ENCODE data around the gene IL1RAP.
"Not testable (repeated sequence)": the region's sequence is repeated elsewhere in the genome, so short reads cannot be mapped to it uniquely, and the experiment has no call there.

IL1RAP gene

GRCh38 chr3:190506271-190506670 lies 7.6 kb upstream of the IL1RAP start:
- DNase-seq (ENCODE audit: low read depth), result no peak

DNA sequence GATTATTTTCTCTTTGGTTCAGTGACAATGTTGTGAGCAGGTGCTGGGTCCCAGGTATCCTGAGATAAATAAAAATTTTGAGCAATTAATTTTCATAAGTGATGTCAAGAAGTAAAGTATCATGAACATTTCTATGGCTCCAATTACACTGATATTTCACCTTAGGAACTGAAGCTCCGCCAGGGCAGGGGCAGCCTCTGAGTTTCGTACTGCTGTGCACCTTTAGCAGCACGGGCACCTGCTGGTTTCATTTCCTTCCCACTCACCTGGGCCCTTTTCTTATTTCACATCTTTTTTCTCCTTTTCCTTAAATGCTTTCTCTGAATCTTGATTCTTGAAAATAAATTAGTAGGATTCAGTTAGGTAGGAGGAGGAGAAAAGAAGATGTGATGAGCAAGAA lies 1.2 kb upstream of the IL1RAP start:
- no peak for DNase-seq (ENCODE audit: low read depth)

DNA sequence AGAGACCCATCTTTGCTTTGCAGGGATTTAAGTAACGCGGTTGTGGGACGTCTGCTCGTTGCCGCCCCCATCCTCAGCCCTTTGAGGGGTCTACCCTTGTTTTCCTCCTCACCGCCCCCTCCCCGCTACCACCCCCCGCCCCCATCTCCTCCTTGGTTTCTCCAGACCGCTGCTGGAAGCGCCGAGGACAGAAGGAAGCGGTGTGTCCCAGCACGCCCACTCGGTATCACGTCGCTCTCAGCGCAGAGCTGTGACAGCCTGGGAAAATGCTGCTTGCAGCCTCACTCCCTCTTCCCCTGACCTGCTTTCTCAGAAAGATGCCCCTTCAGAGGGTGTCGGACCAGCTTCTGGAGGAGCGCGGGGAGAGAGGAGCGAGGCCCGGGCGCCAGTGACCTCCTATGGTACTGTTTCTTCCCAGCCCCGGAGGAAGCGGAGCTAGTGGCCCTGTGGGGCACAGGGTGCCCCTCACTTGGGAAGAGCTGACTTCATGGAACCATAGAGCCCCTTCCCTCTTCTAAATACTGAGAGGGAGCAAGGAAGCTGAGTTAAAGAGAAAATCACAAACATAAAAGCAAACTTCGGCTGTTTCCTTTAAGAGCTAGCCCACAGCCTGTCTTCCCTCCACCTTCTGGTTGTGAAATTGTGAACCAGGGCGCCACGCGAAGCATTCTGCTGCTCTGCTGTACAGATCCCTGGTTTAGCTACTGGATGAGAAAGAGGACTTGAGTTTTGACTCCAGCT lies 698 bp downstream of the IL1RAP start:
- peak; percentile 60 for DNase-seq (ENCODE audit: low read depth)

DNA sequence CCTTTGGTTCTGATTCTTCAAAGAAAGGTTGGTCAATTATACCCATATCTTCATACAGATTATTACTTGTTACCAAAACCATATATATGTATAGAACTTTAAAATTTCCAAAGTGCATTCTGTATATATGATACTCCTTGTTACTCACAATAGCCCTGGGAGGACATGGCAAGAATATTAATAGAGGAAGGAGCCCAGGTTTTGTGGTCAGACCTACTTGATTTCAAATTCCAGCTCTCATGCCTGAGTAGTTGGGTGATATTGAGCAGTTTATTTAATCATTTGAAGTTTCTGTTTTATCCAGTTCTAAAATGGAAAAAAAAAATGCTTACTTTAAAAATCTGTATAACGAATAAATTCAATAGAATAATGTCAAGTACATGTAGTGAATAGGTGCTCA lies 2.5 kb downstream of the IL1RAP start:
- DNase-seq (ENCODE audit: low read depth), result peak; percentile 42

- peak; percentile 75 for DNase-seq (ENCODE audit: low read depth)
These were observed 3.8 kb downstream of the IL1RAP start for GRCh38 chr3:190517687-190518086.

DNA sequence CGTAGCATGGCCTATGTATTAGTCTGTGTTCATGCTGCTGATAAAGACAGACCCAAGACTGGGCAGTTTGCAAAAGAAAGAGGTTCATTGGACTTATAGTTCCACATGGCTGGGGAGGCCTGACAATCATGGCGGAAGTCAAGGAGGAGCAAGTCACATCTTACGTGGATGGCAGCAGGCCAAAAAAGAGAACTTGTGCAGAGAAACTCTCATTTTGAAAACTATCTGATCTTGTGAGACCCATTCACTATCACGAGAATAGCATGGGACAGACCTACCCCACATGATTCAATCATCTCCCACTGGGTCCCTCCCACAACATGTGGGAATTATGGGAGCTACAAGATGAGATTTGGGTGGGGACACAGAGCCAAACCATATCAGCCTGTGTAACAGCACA lies 4.6 kb downstream of the IL1RAP start:
- not testable (repeated sequence) for DNase-seq (ENCODE audit: low read depth)

GRCh38 chr3:190519886-190520285 lies 6.0 kb downstream of the IL1RAP start:
- peak; percentile 9 for DNase-seq (ENCODE audit: low read depth)

DNA sequence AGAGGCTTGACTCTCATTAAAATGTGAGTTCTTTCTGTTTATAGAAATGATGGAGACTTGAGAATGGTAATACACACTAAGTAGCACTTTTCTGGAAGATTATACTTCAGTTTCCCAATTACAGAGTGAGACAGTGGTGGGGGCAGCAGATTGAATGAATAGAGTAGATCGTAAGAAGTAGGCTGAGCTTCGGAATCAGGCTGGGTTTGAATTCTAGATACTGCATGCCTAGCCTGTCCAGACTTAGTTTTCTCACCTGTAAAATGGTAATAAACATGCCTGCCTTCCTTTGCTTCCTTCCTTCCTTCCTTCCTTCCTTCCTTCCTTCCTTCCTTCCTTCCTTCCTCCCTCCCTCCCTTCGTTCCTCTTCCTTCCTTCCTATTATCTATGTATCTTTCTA lies 8.1 kb downstream of the IL1RAP start:
- DNase-seq (ENCODE audit: low read depth), result no peak

DNA sequence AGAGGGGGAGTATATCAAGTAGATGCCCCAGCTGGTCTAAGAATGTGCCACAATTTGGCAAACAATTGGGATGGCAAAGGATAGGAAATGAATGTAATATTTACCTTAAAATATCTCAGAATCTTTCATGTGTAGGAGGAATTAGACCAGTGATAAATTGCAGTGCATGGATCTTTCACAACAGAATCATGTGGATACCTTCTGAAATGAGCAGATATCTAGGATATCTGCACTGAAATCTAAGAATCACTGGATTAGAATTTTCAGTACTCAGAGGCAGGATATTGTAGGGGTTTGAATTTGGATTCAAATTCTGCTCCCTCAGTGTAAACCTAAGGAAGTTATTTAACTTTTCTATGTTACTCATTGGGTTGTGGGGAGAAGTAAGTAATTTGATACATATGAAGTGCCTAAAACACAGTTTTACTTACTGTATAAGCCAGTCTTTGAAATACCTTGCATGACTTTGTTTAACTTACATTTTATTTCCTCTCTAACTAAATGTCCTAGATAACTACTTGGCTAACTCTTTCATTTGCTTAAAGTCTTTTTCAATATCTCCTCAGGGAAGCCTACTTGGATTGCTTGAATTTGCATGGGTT lies 8.8 kb downstream of the IL1RAP start:
- DNase-seq (ENCODE audit: low read depth), result no peak

DNA sequence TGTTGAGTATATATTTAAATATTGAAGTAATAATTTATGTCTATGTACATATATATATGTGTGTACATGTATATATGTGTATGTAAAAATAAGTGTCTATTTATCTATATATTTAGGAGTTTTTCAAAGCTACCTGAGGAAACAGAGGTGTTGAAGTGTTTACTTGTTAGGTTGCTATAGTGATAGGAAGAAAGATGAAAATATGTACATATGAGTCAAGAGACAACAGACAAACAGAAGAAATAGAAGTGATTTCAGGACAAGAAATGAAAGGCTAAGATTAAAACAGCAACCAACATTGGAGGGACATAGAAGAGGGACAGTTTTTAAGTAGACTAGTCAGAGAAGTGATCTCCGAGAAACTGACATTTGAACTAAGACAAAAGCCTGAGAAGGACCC lies 11.1 kb downstream of the IL1RAP start:
- no peak for DNase-seq (ENCODE audit: low read depth)

- DNase-seq (ENCODE audit: low read depth), result no peak
These were observed 11.7 kb downstream of the IL1RAP start for GRCh38 chr3:190525634-190526033.

GRCh38 chr3:190526787-190527762 lies 13.2 kb downstream of the IL1RAP start:
- no peak for DNase-seq (ENCODE audit: low read depth)

- no peak for DNase-seq (ENCODE audit: low read depth)
These were observed 14.8 kb downstream of the IL1RAP start for GRCh38 chr3:190528706-190529105.

DNA sequence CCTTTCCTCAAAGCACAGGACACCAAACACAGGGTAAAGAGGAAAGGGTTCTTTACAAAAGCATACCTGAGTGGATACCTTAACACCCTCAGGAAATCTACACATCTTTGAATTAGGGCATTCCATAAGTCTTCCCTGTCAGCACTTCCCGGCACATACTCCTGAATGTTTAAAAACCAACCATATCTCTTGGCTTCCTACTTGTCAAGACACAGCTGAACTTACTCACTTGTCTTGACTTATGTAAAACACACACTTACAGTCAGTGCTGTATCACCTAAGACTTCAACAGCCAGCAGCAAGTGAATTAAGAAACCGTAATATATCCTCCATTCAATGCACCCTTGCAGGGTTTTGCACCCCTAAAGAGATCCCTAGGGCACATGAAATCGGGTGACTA lies 17.5 kb downstream of the IL1RAP start:
- DNase-seq (ENCODE audit: low read depth), result no peak

- DNase-seq (ENCODE audit: low read depth), result no peak
These were observed 18.9 kb downstream of the IL1RAP start for GRCh38 chr3:190532731-190533203.

DNA sequence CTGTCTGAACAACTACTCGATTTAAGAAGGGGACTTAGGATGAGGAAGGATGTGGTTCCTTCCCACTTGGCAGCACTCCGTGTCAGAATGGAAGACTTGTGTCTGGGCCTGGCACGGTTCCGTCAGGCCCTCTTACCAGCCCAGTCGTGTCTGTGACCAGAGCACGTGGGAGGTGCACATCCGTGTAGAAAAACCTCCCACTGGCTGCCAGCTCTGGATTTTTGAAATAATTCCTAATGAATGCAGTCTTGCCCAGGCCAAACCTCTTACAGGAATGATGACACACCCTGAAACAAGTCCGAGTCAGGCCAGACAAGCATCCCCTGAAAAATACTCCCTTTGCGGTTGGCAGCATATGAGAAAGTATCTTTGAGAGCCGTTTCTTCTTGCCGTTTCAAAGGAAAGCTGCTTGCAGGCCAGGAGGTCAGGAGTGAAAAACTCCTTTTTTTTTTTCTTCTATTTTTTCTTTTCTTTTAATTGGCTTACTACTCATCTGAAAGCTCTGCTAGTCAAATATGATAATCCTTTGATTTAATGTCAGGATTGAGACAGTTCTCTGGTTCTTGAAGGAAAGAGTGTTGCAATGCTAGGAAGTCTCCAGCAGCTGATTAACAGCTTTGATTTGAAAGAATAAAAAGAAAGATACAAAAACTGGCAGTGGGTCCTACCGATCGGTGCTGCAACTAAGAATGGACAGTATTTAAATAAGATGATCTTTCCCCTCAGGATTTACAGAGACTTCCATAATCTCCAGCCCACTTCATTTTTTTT lies 19.8 kb downstream of the IL1RAP start:
- DNase-seq (ENCODE audit: low read depth), result peak; percentile 90

DNA sequence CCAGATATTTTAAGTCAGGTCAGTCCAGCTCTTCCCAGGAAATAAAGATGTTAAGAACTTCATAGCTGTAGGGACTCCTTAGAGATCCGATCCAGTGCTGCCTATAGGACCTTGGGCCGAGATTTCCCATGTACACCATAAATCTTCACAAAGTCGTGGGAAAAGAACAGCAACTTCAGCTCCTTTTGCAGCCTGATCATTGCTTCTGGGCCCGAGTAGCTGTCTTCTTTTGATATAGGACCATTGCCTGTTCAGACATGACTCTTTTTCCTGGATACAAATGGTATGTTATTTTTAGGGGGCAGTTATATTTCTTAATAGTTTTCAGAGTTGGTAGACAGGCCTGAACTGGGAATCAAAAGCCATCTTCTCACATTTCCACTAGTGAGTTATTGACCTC lies 20.5 kb downstream of the IL1RAP start:
- no peak for DNase-seq (ENCODE audit: low read depth)

DNA sequence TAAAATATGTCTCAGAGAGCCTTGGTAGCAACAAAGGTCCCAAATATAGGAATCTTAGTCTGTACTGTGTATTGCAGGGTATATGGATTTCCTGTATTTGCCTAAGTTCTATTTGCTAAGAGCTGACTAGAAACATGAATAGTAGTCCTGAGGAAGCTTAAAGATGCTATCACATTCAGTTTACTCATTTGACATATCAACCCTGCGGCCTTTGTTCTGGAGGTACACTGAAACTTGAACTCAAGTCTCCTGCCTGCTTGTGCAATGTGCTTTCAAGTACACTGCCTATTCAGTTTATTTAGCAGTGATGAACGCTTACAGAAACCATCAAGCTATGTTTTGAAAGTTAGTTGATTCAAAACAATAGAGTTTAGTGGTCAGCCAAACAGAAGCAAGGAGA lies 21.1 kb downstream of the IL1RAP start:
- no peak for DNase-seq (ENCODE audit: low read depth)

GRCh38 chr3:190537146-190537545 lies 23.3 kb downstream of the IL1RAP start:
- DNase-seq (ENCODE audit: low read depth), result no peak

GRCh38 chr3:190538288-190538687 lies 24.4 kb downstream of the IL1RAP start:
- no peak for DNase-seq (ENCODE audit: low read depth)

DNA sequence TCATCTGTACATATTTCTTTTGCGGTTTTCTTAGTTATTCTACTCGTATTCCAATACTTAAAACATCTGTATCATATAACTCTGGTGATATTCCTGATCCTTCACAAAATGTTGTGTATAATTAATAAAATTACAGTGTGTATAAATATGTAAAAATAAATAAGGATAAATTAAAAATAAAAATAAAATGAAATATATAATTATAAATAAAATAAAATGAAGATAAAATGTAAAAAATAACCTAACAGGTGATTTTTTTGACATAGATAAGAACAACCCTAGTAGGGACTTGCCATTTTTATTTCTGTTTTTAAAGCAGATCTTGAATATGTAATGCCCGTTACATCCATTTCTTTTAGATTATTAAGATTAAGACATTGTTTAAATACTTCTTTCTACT lies 25.6 kb downstream of the IL1RAP start:
- DNase-seq (ENCODE audit: low read depth), result no peak

- no peak for DNase-seq (ENCODE audit: low read depth)
These were observed 27.1 kb downstream of the IL1RAP start for GRCh38 chr3:190541008-190541407.

Data from ELR (cell line).